ENCODE data around the gene EMP2. TPM values are rescaled to one million over a fixed set of nuclear protein-coding genes. Genes with fewer than 3 reads are reported as not detected.
A peak's percentile ranks its signal among the peaks of the same experiment; 100 is the strongest.
"Not testable (repeated sequence)": the region's sequence is repeated elsewhere in the genome, so short reads cannot be mapped to it uniquely, and the experiment has no call there.

Gene EMP2
- total RNA-seq, 1 donor: under 0.01 TPM

GRCh38 chr16:10552998-10553491 is 27.4 kb downstream of the EMP2 start:
- peak in 2 of 3 donors; percentile 44 to 66 for DNase-seq (ENCODE audit: low read depth in 2 of 3, low spot score in 2 of 3)

- no peak for DNase-seq (ENCODE audit: low read depth in 2 of 3, low spot score in 2 of 3)
Observed at GRCh38 chr16:10552281-10552680, 28.1 kb downstream of the EMP2 start.

GRCh38 chr16:10551881-10552280 is 28.5 kb downstream of the EMP2 start:
- no peak for DNase-seq (ENCODE audit: low read depth in 2 of 3, low spot score in 2 of 3)

- no peak for DNase-seq (ENCODE audit: low read depth in 2 of 3, low spot score in 2 of 3)
Observed at GRCh38 chr16:10548404-10548803, 32.0 kb downstream of the EMP2 start.

GRCh38 chr16:10547708-10548107 is 32.7 kb downstream of the EMP2 start:
- DNase-seq (ENCODE audit: low read depth in 2 of 3, low spot score in 2 of 3): no peak

- no peak for DNase-seq (ENCODE audit: low read depth in 2 of 3, low spot score in 2 of 3)
Observed at GRCh38 chr16:10543231-10543977, 37.0 kb downstream of the EMP2 start.

- DNase-seq (ENCODE audit: low read depth in 2 of 3, low spot score in 2 of 3): no peak
Observed at GRCh38 chr16:10541366-10541765, 39.0 kb downstream of the EMP2 start.

GRCh38 chr16:10539793-10540192 is 40.6 kb downstream of the EMP2 start:
- DNase-seq (ENCODE audit: low read depth in 2 of 3, low spot score in 2 of 3): no peak

- DNase-seq (ENCODE audit: low read depth in 2 of 3, low spot score in 2 of 3): no peak
Observed at GRCh38 chr16:10539236-10539635, 41.2 kb downstream of the EMP2 start.

GRCh38 chr16:10538583-10538982 is 41.8 kb downstream of the EMP2 start:
- DNase-seq (ENCODE audit: low read depth in 2 of 3, low spot score in 2 of 3): no peak

- DNase-seq (ENCODE audit: low read depth in 2 of 3, low spot score in 2 of 3): no peak
Observed at GRCh38 chr16:10537946-10538345, 42.5 kb downstream of the EMP2 start.

GRCh38 chr16:10536814-10537389 is 43.5 kb downstream of the EMP2 start:
- no peak for DNase-seq (ENCODE audit: low read depth in 2 of 3, low spot score in 2 of 3)

GRCh38 chr16:10536328-10536727 is 44.1 kb downstream of the EMP2 start:
- DNase-seq (ENCODE audit: low read depth in 2 of 3, low spot score in 2 of 3): not testable (repeated sequence)

- no peak for DNase-seq (ENCODE audit: low read depth in 2 of 3, low spot score in 2 of 3)
Observed at GRCh38 chr16:10535461-10535860, 44.9 kb downstream of the EMP2 start.

- no peak for DNase-seq (ENCODE audit: low read depth in 2 of 3, low spot score in 2 of 3)
Observed at GRCh38 chr16:10534748-10535147, 45.6 kb downstream of the EMP2 start.

GRCh38 chr16:10533612-10534011 is 46.8 kb downstream of the EMP2 start:
- not testable (repeated sequence) for DNase-seq (ENCODE audit: low read depth in 2 of 3, low spot score in 2 of 3)

GRCh38 chr16:10531582-10531981 is 48.8 kb downstream of the EMP2 start:
- no peak for DNase-seq (ENCODE audit: low read depth in 2 of 3, low spot score in 2 of 3)

- DNase-seq (ENCODE audit: low read depth in 2 of 3, low spot score in 2 of 3): no peak
Observed at GRCh38 chr16:10530685-10531084, 49.7 kb downstream of the EMP2 start.

- no peak for DNase-seq (ENCODE audit: low read depth in 2 of 3, low spot score in 2 of 3)
Observed at GRCh38 chr16:10529895-10530669, 50.3 kb downstream of the EMP2 start.

- no peak for DNase-seq (ENCODE audit: low read depth in 2 of 3, low spot score in 2 of 3)
Observed at GRCh38 chr16:10528635-10529034, 51.8 kb downstream of the EMP2 start.

- no peak for DNase-seq (ENCODE audit: low read depth in 2 of 3, low spot score in 2 of 3)
Observed at GRCh38 chr16:10526962-10527361, 53.4 kb downstream of the EMP2 start.
